ENCODE measurements around the gene SLC39A11.

- TF ChIP-seq CTCF (IDR thresholded peaks at IDR 0.05) (no peak), POLR2A (IDR thresholded peaks at IDR 0.05) (no peak)
Measured at GRCh38 chr17:72931635-72932034, 160.9 kb downstream of the SLC39A11 start.

All from esophagus squamous epithelium (tissue), 4 donors.